ENCODE results near the gene ZBTB20. TPM values are rescaled to one million over a fixed set of nuclear protein-coding genes. Genes with fewer than 3 reads are reported as not detected.

Gene ZBTB20
- total and polyA plus RNA-seq, 2 donors (not counting 1 experiment from before 2014, with no cell fraction given) = 4.0 to 123 TPM

GRCh38 chr3:115077501-115078250 is 69.4 kb downstream of the ZBTB20 start:
- intact Hi-C loops (cut with micrococcal nuclease) = no loop called here
- Mint-ChIP-seq H3K27ac (no peak overlapping the region), H3K9me3 (ENCODE audit: insufficient read depth) (no peaks in the 10 kb centered on the region), H3K4me3 (no peak overlapping the region), H3K27me3 (no peaks in the 10 kb centered on the region), H3K4me1 (peaks cover 7% of the 10 kb centered on the region)
- DNase-seq (no peak), ATAC-seq (ENCODE audit: low read depth) (no peak)
- ChIA-PET CTCF (interaction anchor here (1.6 kb wide), 1 partner anchor 15 kb away, joined by 6 read pairs; no protein-coding TSS in a partner anchor), POLR2A (no interaction called here)
- peaks cover 0 to 1% of the 10 kb centered on the region in 2 experiments for H3K36me3 ChIP-seq (replicated peaks in 1 of 2; ENCODE audit: control extremely low read depth in 1 of 2, control insufficient read depth in 1 of 2, extremely low read depth in 1 of 2, insufficient read depth in 2 of 2, low read length in 1 of 2)
- H3K9me3 ChIP-seq (ENCODE audit: control extremely low read depth in 1 of 3, control insufficient read depth in 2 of 3, insufficient read depth in 1 of 3, low read length in 2 of 3) = no peaks in the 10 kb centered on the region
- no peak overlapping the region for H3K9ac ChIP-seq (ENCODE audit: low read length)
- peaks cover 40% of the 10 kb centered on the region for H4K20me1 ChIP-seq (ENCODE audit: control insufficient read depth, insufficient read depth, low read length, poor library complexity, severe bottlenecking)
- no peaks in the 10 kb centered on the region for H3K4me1 ChIP-seq (ENCODE audit: control insufficient read depth in 2 of 2, insufficient read depth in 2 of 2, low read length in 2 of 2)
- H3K79me2 ChIP-seq (ENCODE audit: control insufficient read depth, insufficient read depth, low read length) = peaks cover 16% of the 10 kb centered on the region
- no peaks in the 10 kb centered on the region for H3K27me3 ChIP-seq (replicated peaks in 1 of 4; ENCODE audit: control extremely low read depth in 1 of 4, control insufficient read depth in 3 of 4, insufficient read depth in 4 of 4, low read length in 3 of 4)
- no CpG with 5 or more reads among the region's 3 CpGs for WGBS (ENCODE audit: insufficient coverage)
- H3K4me2 ChIP-seq (replicated peaks; ENCODE audit: low read depth, low read length, poor library complexity, severe bottlenecking) = no peak overlapping the region
- no peak overlapping the region for H2AFZ ChIP-seq (ENCODE audit: insufficient read depth, low read depth, low read length, poor library complexity, severe bottlenecking)
- no peak overlapping the region for H3K4me3 ChIP-seq (ENCODE audit: control extremely low read depth in 1 of 5, extremely low read depth in 1 of 5, insufficient read depth in 1 of 5, low read depth in 2 of 5, low read length in 4 of 5)
- no peak overlapping the region for H3K27ac ChIP-seq (ENCODE audit: low read length in 2 of 2)
- no peak for TF ChIP-seq EZH2 (IDR thresholded peaks at IDR 0.05; ENCODE audit: borderline replicate concordance, insufficient read depth, low read depth, low read length, poor library complexity, severe bottlenecking)
- TF ChIP-seq CTCF (IDR thresholded peaks at IDR 0.05) = no peak

GRCh38 chr3:115074502-115074901 is 72.6 kb downstream of the ZBTB20 start:
- intact Hi-C loops (cut with micrococcal nuclease) = no loop called here
- DNase-seq (no peak), ATAC-seq (ENCODE audit: low read depth) (no peak)
- no peaks in the 10 kb centered on the region for H3K36me3 ChIP-seq (replicated peaks in 1 of 2; ENCODE audit: control extremely low read depth in 1 of 2, control insufficient read depth in 1 of 2, extremely low read depth in 1 of 2, insufficient read depth in 2 of 2, low read length in 1 of 2)
- H4K20me1 ChIP-seq (ENCODE audit: control insufficient read depth, insufficient read depth, low read length, poor library complexity, severe bottlenecking) = peaks cover 30% of the 10 kb centered on the region
- H3K27me3 ChIP-seq (replicated peaks in 1 of 4; ENCODE audit: control extremely low read depth in 1 of 4, control insufficient read depth in 3 of 4, insufficient read depth in 4 of 4, low read length in 3 of 4) = no peaks in the 10 kb centered on the region
- Mint-ChIP-seq H3K27me3 (no peaks in the 10 kb centered on the region), H3K27ac (no peak overlapping the region), H3K4me1 (peaks cover 2% of the 10 kb centered on the region), H3K9me3 (ENCODE audit: insufficient read depth) (no peaks in the 10 kb centered on the region), H3K4me3 (no peak overlapping the region)
- no peak overlapping the region for H2AFZ ChIP-seq (ENCODE audit: insufficient read depth, low read depth, low read length, poor library complexity, severe bottlenecking)
- TF ChIP-seq EZH2 (IDR thresholded peaks at IDR 0.05; ENCODE audit: borderline replicate concordance, insufficient read depth, low read depth, low read length, poor library complexity, severe bottlenecking) (no peak), CTCF (IDR thresholded peaks at IDR 0.05) (no peak)
- H3K9ac ChIP-seq (ENCODE audit: low read length) = no peak overlapping the region
- peaks cover 4% of the 10 kb centered on the region for H3K79me2 ChIP-seq (ENCODE audit: control insufficient read depth, insufficient read depth, low read length)
- H3K4me2 ChIP-seq (replicated peaks; ENCODE audit: low read depth, low read length, poor library complexity, severe bottlenecking) = no peak overlapping the region
- no peaks in the 10 kb centered on the region for H3K4me1 ChIP-seq (ENCODE audit: control insufficient read depth in 2 of 2, insufficient read depth in 2 of 2, low read length in 2 of 2)
- H3K9me3 ChIP-seq (ENCODE audit: control extremely low read depth in 1 of 3, control insufficient read depth in 2 of 3, insufficient read depth in 1 of 3, low read length in 2 of 3) = no peaks in the 10 kb centered on the region
- H3K27ac ChIP-seq (ENCODE audit: low read length in 2 of 2) = no peak overlapping the region
- ChIA-PET CTCF (no interaction called here), POLR2A (no interaction called here)
- H3K4me3 ChIP-seq (ENCODE audit: control extremely low read depth in 1 of 5, extremely low read depth in 1 of 5, insufficient read depth in 1 of 5, low read depth in 2 of 5, low read length in 4 of 5) = no peak overlapping the region

All from B cell (primary cell).